Type B pancreatic cell (in vitro differentiated cells): Measurements from ENCODE around the gene DCC. TPM values are rescaled to one million over a fixed set of nuclear protein-coding genes. Genes with fewer than 3 reads are reported as not detected.
"Not testable (repeated sequence)": the region's sequence is repeated elsewhere in the genome, so short reads cannot be mapped to it uniquely, and the experiment has no call there.

Source experiments
- DNase-seq: peaks from one replicate; pipeline ENCODE4 v3.0.0; 2021; ENCODE audit warnings: mixed read lengths; ENCODE audit not compliant: unreplicated experiment; ENCODE audit errors: extremely low spot score
- H3K27ac Mint-ChIP-seq: 2 replicates; pipeline ENCODE4 v1.8.0; 2021; ENCODE audit warnings: mild to moderate bottlenecking, mixed read lengths
- H3K27me3 Mint-ChIP-seq: 2 replicates; pipeline ENCODE4 v1.8.0; 2021; ENCODE audit warnings: mixed read lengths
- H3K36me3 Mint-ChIP-seq: 2 replicates; pipeline ENCODE4 v1.8.0; 2021; ENCODE audit warnings: mixed read lengths
- H3K4me1 Mint-ChIP-seq: one replicate; pipeline ENCODE4 v1.8.0; 2021; ENCODE audit warnings: mixed read lengths; ENCODE audit not compliant: unreplicated experiment
- H3K4me3 Mint-ChIP-seq: 2 replicates; pipeline ENCODE4 v1.8.0; 2021; ENCODE audit warnings: mild to moderate bottlenecking, mixed read lengths
- H3K9me3 Mint-ChIP-seq: 2 replicates; pipeline ENCODE4 v1.8.0; 2021; ENCODE audit warnings: mixed read lengths
- CTCF ChIP-seq: fragments of 200-600 bp; sonication (generic); conservative IDR thresholded peaks from 2 replicates; pipeline ENCODE4 v1.5.0; 2021; ENCODE audit warnings: antibody characterized with exemption, mild to moderate bottlenecking
- total RNA-seq: library from RNA; stranded (reverse); gene quantifications from 2 replicates; pipeline ENCODE4 v1.2.1, GENCODE V29; 2021; ENCODE audit warnings: low replicate concordance

Gene DCC
- total RNA-seq, 1 donor from 2014 or later, result 11.6 TPM

GRCh38 chr18:53443831-53444230 lies 1103.8 kb downstream of the DCC start:
- H3K27ac Mint-ChIP-seq, result no peak overlapping the region
- DNase-seq, result no peak
- peaks cover 5% of the 10 kb centered on the region for H3K27me3 Mint-ChIP-seq
- TF ChIP-seq CTCF, result no peak
- peaks cover 5% of the 10 kb centered on the region for H3K4me1 Mint-ChIP-seq
- no peaks in the 10 kb centered on the region for H3K9me3 Mint-ChIP-seq
- H3K4me3 Mint-ChIP-seq, result no peak overlapping the region
- no peaks in the 10 kb centered on the region for H3K36me3 Mint-ChIP-seq

- Mint-ChIP-seq H3K27me3 (peaks cover 4% of the 10 kb centered on the region), H3K27ac (no peak overlapping the region), H3K4me1 (no peaks in the 10 kb centered on the region), H3K9me3 (no peaks in the 10 kb centered on the region), H3K4me3 (no peak overlapping the region), H3K36me3 (no peaks in the 10 kb centered on the region)
- no peak for TF ChIP-seq CTCF
- no peak for DNase-seq
These were observed 1111.9 kb downstream of the DCC start for GRCh38 chr18:53451902-53452301.

GRCh38 chr18:53457068-53457467 lies 1117.1 kb downstream of the DCC start:
- DNase-seq, result no peak
- peaks cover 1% of the 10 kb centered on the region for H3K27me3 Mint-ChIP-seq
- no peaks in the 10 kb centered on the region for H3K9me3 Mint-ChIP-seq
- H3K36me3 Mint-ChIP-seq, result no peaks in the 10 kb centered on the region
- TF ChIP-seq CTCF, result no peak
- H3K27ac Mint-ChIP-seq, result no peak overlapping the region
- peaks cover 4% of the 10 kb centered on the region for H3K4me1 Mint-ChIP-seq
- H3K4me3 Mint-ChIP-seq, result no peak overlapping the region

GRCh38 chr18:53458268-53458667 lies 1118.3 kb downstream of the DCC start:
- no peaks in the 10 kb centered on the region for H3K27me3 Mint-ChIP-seq
- H3K36me3 Mint-ChIP-seq, result no peaks in the 10 kb centered on the region
- H3K4me1 Mint-ChIP-seq, result peaks cover 4% of the 10 kb centered on the region
- no peak for TF ChIP-seq CTCF
- no peak for DNase-seq
- H3K9me3 Mint-ChIP-seq, result no peaks in the 10 kb centered on the region
- H3K27ac Mint-ChIP-seq, result no peak overlapping the region
- no peak overlapping the region for H3K4me3 Mint-ChIP-seq

- TF ChIP-seq CTCF, result no peak
- DNase-seq, result no peak
- no peak overlapping the region for H3K27ac Mint-ChIP-seq
- H3K9me3 Mint-ChIP-seq, result no peaks in the 10 kb centered on the region
- H3K36me3 Mint-ChIP-seq, result no peaks in the 10 kb centered on the region
- peaks cover 4% of the 10 kb centered on the region for H3K4me1 Mint-ChIP-seq
- H3K27me3 Mint-ChIP-seq, result no peaks in the 10 kb centered on the region
- no peak overlapping the region for H3K4me3 Mint-ChIP-seq
These were observed 1119.1 kb downstream of the DCC start for GRCh38 chr18:53458944-53459580.

GRCh38 chr18:53467756-53468155 lies 1127.8 kb downstream of the DCC start:
- Mint-ChIP-seq H3K27me3 (no peaks in the 10 kb centered on the region), H3K4me1 (no peaks in the 10 kb centered on the region), H3K36me3 (no peaks in the 10 kb centered on the region), H3K27ac (no peak overlapping the region), H3K4me3 (no peak overlapping the region), H3K9me3 (no peaks in the 10 kb centered on the region)
- no peak for TF ChIP-seq CTCF
- DNase-seq, result no peak

- not testable (repeated sequence) for H3K9me3 Mint-ChIP-seq, H3K4me1 Mint-ChIP-seq, H3K4me3 Mint-ChIP-seq, H3K27me3 Mint-ChIP-seq, H3K36me3 Mint-ChIP-seq, H3K27ac Mint-ChIP-seq, DNase-seq
These were observed 1128.2 kb downstream of the DCC start for GRCh38 chr18:53468173-53468572.
